Stimulated activated CD8-positive, alpha-beta memory T cell treated with anti-CD3 and anti-CD28 coated beads, Interleukin-12 subunit alpha, Interleukin-12 subunit beta, amount 100 ng/mL, for 1 hour (primary cell): Measurements from ENCODE around the gene HK2.
"Not testable (repeated sequence)": the region's sequence is repeated elsewhere in the genome, so short reads cannot be mapped to it uniquely, and the experiment has no call there.

Experiments used
- DNase-seq: peaks from one replicate; pipeline ENCODE4 v3.0.0-alpha.2; 2020; ENCODE audit warnings: low read depth

The HK2 gene

DNA sequence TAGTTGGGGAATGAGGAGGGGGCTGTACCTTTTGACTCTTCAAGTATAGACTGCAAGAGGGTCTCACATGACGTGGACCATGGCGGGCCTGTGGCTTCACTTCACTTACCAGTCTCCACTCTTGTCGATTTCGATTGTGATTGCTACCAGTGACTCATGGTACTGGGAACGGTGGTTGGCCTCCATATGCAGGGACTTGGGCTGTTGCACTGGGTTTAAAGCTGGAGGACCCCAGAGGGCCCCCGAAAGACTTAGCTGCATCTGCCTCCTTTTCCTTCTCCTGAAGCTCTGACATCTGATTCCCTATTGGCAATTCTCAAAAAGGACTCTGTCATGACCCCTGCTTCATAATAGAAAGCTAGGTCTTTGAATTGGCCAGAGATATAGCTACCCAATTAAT lies 43.4 kb downstream of the HK2 start:
- no peak for DNase-seq

DNA sequence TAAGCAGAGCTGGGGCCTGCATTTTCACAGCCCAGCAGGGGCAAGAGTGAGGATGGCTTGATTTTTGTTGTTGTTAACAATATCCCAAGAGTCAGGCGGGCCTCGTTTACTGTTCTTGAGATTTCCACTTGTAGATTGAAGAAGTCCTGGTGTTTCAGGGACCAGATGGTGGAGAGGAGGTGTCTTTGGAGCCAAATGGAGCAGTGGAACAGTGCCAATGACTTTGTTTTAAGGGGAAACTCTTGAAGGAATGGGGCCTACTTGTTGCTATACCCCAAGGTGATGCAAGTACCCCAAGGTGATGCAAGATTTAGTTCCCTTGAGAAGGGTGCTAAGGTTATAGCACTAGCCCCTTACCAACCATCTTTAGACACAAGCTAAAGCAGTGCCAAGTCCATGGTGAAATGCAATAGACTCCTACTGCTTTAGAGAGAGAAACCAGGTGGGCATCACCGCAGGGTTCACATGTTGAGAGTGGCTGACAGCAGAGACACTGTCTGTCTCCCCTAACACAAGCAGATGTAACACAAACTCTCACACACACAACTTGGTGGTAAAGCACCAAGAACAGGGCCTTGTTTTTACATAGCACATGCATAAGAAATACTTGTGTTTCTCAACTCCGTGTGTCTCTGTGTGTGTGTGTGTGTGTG lies 44.0 kb downstream of the HK2 start:
- no peak for DNase-seq

DNA sequence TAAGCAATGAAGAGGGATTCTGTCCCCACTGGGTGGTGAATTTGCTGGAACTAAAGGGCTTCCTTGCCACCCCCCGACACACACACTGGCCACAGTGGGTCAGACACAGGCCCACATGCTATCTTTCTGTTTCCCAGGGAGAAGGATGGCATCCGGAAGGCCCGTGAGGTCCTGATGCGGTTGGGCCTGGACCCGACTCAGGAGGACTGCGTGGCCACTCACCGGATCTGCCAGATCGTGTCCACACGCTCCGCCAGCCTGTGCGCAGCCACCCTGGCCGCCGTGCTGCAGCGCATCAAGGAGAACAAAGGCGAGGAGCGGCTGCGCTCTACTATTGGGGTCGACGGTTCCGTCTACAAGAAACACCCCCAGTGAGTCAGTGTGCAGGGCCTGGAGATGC lies 44.6 kb downstream of the HK2 start:
- no peak for DNase-seq

GRCh38 chr2:74880054-74880728 lies 46.3 kb downstream of the HK2 start:
- DNase-seq = no peak

- no peak for DNase-seq
Measured at GRCh38 chr2:74881176-74881575, 47.2 kb downstream of the HK2 start.

- DNase-seq = no peak
Measured at GRCh38 chr2:74881626-74882298, 47.8 kb downstream of the HK2 start.

DNA sequence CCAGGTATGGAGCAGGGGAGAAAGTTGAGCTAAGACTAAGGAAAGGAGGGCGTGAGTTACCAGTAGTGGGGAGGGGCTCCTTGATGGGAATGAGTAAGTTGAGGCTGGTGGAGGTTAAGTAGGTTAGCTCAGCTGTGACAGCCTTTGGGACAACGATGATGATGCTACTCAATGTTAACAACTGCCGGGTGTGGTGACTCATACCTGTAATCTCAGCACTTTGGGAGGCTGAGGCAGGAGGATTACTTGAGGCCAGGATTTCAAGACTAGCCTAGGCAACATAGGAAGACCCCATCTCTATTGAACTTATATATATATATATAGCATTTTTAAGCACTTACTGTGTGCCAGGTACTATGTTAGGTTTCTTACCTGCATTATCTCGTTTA lies 48.4 kb downstream of the HK2 start:
- DNase-seq = no peak

GRCh38 chr2:74883011-74883410 lies 49.1 kb downstream of the HK2 start:
- no peak for DNase-seq

- DNase-seq = no peak
Measured at GRCh38 chr2:74884118-74884762, 50.3 kb downstream of the HK2 start.

GRCh38 chr2:74884866-74885265 lies 50.9 kb downstream of the HK2 start:
- DNase-seq = no peak

DNA sequence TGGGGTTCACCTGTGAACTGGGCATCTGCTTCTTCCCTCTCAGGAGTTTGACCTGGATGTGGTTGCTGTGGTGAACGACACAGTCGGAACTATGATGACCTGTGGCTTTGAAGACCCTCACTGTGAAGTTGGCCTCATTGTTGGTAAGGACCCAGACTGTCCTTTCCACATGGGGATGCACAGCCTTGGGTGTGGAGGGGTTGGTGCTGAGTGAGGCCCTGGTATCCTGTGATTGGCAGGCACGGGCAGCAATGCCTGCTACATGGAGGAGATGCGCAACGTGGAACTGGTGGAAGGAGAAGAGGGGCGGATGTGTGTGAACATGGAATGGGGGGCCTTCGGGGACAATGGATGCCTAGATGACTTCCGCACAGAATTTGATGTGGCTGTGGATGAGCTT lies 52.3 kb downstream of the HK2 start:
- DNase-seq = no peak

- no peak for DNase-seq
Measured at GRCh38 chr2:74886811-74887210, 52.9 kb downstream of the HK2 start.

DNA sequence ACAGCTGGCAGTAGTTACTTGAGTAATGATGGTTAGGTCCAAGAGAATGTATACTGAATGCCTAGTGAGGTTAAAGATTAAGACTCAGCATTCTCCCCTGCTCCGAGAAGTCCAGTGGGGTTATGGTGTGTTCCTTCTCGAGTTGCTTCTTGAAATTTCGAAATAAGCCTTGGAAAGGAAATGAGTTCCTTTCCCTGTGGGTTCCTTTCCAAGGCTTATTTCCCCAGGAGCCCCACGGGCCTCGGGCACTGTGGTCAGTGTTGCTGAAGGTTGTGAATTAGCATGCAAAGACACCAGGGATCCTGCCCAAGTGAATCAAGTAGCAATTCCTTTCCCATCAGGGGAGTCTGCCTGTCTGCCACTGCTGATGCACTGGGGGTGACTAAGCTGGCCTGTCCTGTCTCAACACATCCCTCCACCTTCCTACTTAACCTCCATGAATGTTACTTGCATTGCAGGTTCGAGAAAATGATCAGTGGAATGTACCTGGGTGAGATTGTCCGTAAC lies 53.6 kb downstream of the HK2 start:
- no peak for DNase-seq

DNA sequence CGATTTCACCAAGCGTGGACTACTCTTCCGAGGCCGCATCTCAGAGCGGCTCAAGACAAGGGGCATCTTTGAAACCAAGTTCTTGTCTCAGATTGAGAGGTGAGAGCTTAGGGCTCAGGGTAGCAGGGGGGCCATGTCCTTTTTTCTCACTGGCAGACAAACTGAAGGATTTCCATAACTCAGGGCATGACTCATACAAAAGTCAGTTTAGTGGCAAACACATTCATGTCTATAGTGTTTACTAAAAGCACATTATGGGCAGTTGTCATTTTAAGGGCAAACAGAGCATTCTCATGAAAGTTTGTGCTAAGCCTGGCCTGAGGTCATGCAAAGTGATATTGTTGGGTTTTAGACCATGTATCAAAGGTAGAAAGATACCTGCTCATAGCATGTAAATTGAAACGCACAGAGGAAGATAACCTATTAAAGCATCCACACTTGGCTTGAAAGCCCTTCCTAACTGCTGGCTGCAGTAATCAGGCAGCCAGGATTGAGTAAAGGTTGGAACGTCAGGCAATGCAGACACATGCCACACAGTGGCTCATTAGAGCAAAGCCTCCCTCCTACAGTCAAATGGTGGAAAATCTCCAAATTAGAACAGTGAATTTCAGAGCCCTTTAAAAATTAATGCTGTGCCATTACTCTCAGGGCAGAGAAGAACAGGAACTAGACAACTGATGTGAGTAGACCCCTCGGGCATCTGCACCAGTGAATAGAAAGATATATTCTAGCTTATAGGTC lies 54.2 kb downstream of the HK2 start:
- no peak for DNase-seq

GRCh38 chr2:74889159-74889558 lies 55.2 kb downstream of the HK2 start:
- no peak for DNase-seq

DNA sequence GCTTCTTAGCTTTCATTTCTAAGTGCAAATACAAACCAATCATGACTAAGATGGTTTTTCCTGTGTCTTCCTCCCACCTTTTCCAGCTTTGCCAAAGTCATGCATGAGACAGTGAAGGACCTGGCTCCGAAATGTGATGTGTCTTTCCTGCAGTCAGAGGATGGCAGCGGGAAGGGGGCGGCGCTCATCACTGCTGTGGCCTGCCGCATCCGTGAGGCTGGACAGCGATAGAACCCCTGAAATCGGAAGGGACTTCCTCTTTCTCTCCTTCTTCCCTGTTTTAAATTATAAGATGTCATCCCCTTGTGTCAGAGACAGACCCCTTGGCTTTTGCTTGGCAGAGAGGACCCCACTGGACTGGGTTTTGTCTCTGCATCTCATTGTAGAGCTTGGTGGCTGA lies 56.8 kb downstream of the HK2 start:
- no peak for DNase-seq

GRCh38 chr2:74891136-74891764 lies 57.3 kb downstream of the HK2 start:
- DNase-seq = no peak

DNA sequence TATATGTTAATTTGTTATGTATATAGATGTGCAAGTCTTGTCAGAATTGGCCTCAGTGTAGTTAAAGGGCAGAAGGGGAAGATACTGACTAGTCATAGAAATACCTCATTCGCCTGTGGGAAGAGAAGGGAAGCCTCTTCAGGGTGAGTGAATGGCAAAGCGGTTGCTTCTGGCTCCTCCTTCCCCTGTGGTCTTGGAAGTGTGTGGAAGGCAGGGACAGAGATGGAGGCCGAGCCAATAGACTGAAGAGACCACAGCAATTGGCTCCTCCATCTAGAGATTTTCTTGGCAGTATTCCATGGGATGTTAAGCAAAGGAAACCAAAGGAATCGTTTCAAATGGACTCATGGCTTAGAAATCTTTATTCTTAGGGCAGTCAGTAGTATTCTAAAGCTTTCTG lies 57.9 kb downstream of the HK2 start:
- DNase-seq = not testable (repeated sequence)

- no peak for DNase-seq
Measured at GRCh38 chr2:74892609-74893008, 58.7 kb downstream of the HK2 start.

DNA sequence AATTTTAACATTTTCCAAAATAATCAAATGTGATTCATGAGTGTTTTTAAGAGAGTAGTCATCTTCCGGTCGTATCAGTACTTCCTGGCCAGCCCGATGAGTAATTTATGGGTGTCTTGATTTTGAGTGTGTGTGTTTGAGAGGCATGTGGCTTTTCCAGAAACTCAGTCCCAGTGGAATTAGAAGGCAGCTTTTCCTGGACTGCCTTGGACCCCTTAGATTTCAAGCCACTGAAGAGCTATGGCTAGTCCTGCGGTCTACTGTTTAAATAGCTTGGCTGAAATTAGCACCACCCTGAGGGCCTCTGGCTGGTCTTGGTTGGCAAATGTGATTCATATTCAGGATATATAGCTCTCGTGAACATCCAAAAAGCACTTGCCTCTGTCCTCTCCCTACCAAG lies 59.4 kb downstream of the HK2 start:
- DNase-seq = no peak

DNA sequence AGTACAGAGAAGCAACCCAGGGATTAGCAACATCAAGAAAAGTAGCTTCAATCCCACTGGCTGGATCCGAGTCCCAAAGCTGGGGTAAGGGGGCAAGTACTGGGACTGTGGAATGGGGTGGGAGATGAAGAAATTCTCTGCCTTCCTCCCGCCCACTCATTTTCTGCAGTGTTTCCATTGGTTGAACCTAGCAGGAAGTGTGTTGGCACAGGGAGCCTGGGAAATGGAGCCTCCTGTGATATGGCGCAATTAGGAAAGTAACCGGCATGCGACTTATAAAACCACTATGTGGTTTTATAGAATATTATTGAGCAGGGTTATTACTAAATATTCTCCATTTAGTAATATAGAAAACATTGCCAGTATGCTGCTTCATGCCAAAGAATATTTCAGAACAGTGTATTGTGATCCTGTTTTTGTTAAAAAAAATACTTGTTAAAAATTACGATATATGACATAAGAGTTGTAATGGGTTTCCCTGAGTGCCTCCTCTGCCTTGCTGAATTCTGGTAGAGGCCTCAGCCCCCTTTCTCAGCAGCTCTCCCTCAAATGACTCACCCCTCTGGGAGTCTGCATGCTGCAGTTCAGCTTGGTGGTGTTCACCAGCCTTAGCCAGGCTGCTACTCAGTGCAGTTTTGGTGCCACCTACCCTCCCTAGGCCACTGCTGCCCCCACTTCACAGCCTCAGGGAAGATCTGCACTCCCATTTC lies 60.5 kb downstream of the HK2 start:
- DNase-seq = no peak
